Epidermal melanocyte (primary cell): ENCODE measurements around the gene R3HDM2.
A peak's percentile ranks its signal among the peaks of the same experiment; 100 is the strongest.
"Not testable (repeated sequence)": the region's sequence is repeated elsewhere in the genome, so short reads cannot be mapped to it uniquely, and the experiment has no call there.

Experiments used
- DNase-seq: peaks from one replicate; pipeline ENCODE4 v3.0.0; 2011; ENCODE audit warnings: low spot score; ENCODE audit not compliant: insufficient read length

The R3HDM2 gene

DNA sequence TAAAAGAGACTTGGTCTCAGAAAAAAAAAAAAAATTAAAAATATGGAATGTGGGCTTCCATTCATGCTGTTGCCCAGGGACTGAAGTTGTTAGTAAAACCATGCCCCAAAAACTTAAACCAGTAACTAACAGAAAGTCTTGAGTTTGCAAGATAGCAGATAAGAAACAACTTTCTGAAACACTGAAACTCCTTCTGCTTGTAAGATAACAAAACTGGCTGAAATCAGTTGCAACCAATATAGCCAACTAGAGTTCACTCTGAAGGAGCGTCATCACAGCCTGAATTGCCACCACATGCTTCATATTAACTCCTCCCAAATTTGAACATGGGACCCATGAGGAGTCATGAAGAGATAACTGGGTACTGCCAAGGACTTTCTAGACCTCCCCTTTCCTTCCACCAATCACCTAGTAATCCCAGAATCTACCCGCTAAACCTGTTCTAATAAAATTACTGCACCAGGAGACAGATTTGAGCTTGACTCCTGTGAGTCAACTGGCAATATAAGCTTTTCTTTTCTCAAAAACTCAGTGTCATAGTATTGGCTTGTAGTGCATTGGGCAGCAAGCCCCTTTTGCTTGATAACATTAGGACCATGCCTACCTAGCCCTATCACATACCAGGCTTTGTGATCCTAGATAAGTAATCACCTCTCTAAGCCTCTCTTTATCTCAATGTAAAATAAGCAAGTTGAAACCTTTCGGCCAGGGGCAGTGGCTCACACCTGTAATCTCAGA is 53.6 kb downstream of the R3HDM2 start:
- no peak for DNase-seq

GRCh38 chr12:57372233-57372632 is 58.6 kb downstream of the R3HDM2 start:
- peak; percentile 27 for DNase-seq

GRCh38 chr12:57370696-57371095 is 60.1 kb downstream of the R3HDM2 start:
- DNase-seq = no peak

DNA sequence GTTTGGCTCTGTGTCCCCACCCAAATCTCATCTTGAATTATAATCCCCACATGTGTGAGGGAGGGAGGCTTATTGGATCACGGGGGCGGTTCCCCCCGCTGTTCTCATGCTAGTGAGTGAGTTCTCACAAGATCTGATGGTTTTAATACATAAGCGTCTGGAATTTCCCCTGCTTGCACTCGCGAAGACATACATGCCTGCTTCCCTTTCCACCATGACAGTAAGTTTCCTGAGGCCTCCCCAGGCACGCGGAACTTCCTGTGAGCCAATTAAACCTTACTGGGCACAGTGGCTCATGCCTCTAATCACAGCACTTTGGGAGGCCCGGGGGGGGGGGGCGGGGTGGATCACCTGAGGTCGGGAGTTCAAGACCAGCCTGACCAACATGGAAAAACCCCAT is 60.8 kb downstream of the R3HDM2 start:
- no peak for DNase-seq

- no peak for DNase-seq
Observed at GRCh38 chr12:57369202-57369601, 61.6 kb downstream of the R3HDM2 start.

GRCh38 chr12:57368349-57369095 is 62.3 kb downstream of the R3HDM2 start:
- DNase-seq = no peak

- DNase-seq = no peak
Observed at GRCh38 chr12:57367121-57367520, 63.7 kb downstream of the R3HDM2 start.

GRCh38 chr12:57366315-57366714 is 64.5 kb downstream of the R3HDM2 start:
- DNase-seq = no peak

GRCh38 chr12:57364156-57364555 is 66.7 kb downstream of the R3HDM2 start:
- DNase-seq = not testable (repeated sequence)

DNA sequence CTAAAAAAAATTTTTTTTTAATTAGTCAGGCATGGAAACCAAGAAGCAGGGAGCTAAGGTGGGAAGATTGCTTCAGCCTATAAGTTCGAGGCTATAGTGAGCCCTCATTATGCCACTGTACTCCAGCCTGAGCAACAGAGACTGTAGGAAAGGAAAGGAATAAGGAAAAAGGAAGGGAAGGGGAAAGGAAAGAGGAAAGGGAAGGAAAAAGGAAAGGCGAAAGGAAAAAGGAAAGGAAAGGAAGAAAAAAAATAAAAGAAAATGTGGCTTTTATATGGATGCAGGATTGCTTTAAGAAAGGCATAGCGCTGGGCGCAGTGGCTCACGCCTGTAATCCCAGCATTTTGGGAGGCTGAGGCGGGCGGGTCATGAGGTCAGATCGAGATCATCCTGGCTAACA is 70.4 kb downstream of the R3HDM2 start:
- no peak for DNase-seq

- no peak for DNase-seq
Observed at GRCh38 chr12:57358646-57359045, 72.2 kb downstream of the R3HDM2 start.

DNA sequence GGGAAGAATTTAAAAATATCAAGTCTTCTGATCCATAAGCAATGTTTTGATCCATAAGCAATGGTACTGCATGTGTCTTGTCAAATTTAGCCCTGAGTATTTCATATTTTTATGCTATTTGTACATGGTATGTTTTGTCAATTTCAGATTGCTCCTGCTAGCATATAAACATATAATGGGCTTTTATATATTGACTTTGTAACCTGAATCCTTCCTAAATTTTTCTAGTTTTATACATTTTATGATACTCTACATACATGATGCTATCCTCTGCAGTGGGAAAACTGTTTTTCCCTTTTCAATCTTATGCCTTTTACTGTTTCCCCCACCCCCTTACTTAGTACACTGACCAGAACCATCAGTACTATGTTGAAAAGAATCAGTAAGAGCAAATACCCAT is 75.1 kb downstream of the R3HDM2 start:
- DNase-seq = no peak

DNA sequence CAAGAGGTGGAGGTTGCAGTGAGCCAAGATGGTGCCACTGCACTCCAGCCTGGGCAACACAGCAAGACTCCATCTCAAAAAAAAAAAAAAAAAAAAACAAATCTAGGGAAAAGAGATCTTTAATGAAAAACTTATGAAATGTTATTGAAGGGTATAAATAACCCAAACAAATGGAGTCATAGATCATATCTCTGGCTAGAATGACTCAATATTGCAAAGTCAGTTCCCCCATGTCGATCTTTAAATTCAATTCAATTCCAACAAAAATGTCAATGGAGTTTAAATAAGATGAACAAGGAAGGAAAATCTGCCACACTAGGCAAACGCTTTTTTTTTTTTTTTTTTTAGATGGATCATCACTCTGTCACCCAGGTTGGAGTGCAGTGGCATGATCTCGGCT is 78.7 kb downstream of the R3HDM2 start:
- no peak for DNase-seq

- DNase-seq = no peak
Observed at GRCh38 chr12:57347284-57347683, 83.6 kb downstream of the R3HDM2 start.

DNA sequence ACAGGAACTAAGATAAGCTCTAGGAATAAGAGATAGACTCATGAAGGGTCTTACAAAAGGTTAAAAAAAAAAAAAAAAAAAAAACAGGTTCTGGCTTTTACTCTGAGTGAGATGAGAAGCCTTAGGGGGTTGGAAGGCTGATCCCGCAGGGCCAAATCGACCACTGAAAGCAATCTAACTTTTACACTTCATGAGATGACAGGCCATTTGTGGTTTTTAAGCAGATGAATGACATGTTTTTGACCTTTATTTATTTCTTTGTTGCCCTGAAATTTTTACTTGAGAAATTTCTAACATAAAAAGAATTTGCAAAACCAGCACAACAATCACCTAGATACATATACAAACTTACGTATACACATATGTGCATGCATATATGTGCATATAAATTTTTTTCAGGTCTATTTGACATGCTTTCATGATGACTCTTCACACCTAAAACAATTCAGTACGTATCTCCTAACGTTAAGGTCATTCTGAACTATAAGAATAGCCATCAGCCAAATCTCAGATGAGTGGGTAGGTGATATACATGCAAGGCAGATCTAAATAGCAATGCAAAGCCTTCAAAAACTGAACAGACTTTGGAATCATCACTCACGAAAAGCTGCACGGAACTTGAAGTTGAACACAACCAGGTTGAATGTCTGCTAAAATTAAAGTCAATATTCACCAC is 87.0 kb downstream of the R3HDM2 start:
- DNase-seq = no peak

GRCh38 chr12:57342207-57342691 is 88.6 kb downstream of the R3HDM2 start:
- DNase-seq = no peak

GRCh38 chr12:57341275-57341990 is 89.4 kb downstream of the R3HDM2 start:
- DNase-seq = no peak

GRCh38 chr12:57340104-57340503 is 90.7 kb downstream of the R3HDM2 start:
- peak; percentile 43 for DNase-seq

GRCh38 chr12:57336299-57336698 is 94.5 kb downstream of the R3HDM2 start:
- DNase-seq = not testable (repeated sequence)

DNA sequence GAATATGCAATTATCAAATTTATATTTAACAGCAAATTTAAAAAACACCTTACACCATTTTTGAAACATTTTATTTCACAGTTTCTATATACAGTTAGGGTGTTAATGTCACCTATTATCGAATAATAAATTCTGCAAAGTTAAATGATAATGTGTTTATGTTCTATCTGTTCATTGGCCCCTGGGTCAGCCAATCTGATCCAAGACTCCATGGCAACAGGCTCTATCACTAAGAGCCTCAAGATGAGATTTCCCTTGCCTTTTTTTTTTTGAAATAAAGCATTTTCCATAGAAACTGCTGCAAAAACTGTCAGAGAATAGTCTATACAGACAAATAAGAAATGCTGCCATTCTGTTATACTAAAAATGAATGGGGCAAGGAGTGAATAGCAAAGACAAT is 96.6 kb downstream of the R3HDM2 start:
- DNase-seq = no peak

- DNase-seq = no peak
Observed at GRCh38 chr12:57332646-57333312, 98.1 kb downstream of the R3HDM2 start.
